ENCODE measurements around the gene FANCE. TPM values are rescaled to one million over a fixed set of nuclear protein-coding genes. Genes with fewer than 3 reads are reported as not detected.

FANCE gene
- total RNA-seq, 1 donor from 2014 or later, result 9.3 TPM

GRCh38 chr6:35511562-35511941, 59.4 kb downstream of the FANCE start:
- Mint-ChIP-seq H3K4me3 (no peak overlapping the region), H3K27ac (no peak overlapping the region)
- DNase-seq (ENCODE audit: low spot score), result no peak

GRCh38 chr6:35512006-35512405, 59.9 kb downstream of the FANCE start:
- no peaks in the 10 kb centered on the region for H3K79me2 ChIP-seq (ENCODE audit: low read depth)
- H3K9ac ChIP-seq, result no peak overlapping the region
- no peaks in the 10 kb centered on the region for H3K27me3 ChIP-seq
- Mint-ChIP-seq H3K4me3 (no peak overlapping the region), H3K27me3 (ENCODE audit: insufficient read depth, low read depth) (peaks cover 18% of the 10 kb centered on the region), H3K27ac (peak overlapping the region; percentile 60), H3K4me1 (peaks cover 35% of the 10 kb centered on the region), H3K9me3 (no peaks in the 10 kb centered on the region), H3K36me3 (no peaks in the 10 kb centered on the region)
- DNase-seq (ENCODE audit: low spot score), result no peak
- H3K9me3 ChIP-seq (ENCODE audit: low read depth), result no peaks in the 10 kb centered on the region
- TF ChIP-seq EZH2 (IDR thresholded peaks at IDR 0.05), result no peak
- no peak for TF ChIP-seq EZH2phosphoT487 (IDR thresholded peaks at IDR 0.05)
- TF ChIP-seq, protein P1, sequence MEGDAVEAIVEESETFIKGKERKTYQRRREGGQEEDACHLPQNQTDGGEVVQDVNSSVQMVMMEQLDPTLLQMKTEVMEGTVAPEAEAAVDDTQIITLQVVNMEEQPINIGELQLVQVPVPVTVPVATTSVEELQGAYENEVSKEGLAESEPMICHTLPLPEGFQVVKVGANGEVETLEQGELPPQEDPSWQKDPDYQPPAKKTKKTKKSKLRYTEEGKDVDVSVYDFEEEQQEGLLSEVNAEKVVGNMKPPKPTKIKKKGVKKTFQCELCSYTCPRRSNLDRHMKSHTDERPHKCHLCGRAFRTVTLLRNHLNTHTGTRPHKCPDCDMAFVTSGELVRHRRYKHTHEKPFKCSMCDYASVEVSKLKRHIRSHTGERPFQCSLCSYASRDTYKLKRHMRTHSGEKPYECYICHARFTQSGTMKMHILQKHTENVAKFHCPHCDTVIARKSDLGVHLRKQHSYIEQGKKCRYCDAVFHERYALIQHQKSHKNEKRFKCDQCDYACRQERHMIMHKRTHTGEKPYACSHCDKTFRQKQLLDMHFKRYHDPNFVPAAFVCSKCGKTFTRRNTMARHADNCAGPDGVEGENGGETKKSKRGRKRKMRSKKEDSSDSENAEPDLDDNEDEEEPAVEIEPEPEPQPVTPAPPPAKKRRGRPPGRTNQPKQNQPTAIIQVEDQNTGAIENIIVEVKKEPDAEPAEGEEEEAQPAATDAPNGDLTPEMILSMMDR (IDR thresholded peaks at IDR 0.05), result no peak
- no peak overlapping the region for H3K27ac ChIP-seq
- peak overlapping the region; percentile 57 for H3K4me2 ChIP-seq
- no peak overlapping the region for H2AFZ ChIP-seq (replicated peaks)
- H3F3A ChIP-seq (ENCODE audit: low read depth), result peaks cover 13% of the 10 kb centered on the region
- no peaks in the 10 kb centered on the region for H4K20me1 ChIP-seq (ENCODE audit: low read depth)
- H3K36me3 ChIP-seq, result no peaks in the 10 kb centered on the region
- peaks cover 38% of the 10 kb centered on the region for H3K4me1 ChIP-seq
- H3K4me3 ChIP-seq, result no peak overlapping the region

More at GRCh38 chr6:35511562-35511941, 59.4 kb downstream of the FANCE start:
- TF ChIP-seq, protein P1 (IDR thresholded peaks at IDR 0.05), result no peak
- TF ChIP-seq EZH2phosphoT487 (IDR thresholded peaks at IDR 0.05) (no peak), EZH2 (IDR thresholded peaks at IDR 0.05) (no peak)
- Histone ChIP-seq H3K4me2 (peak overlapping the region; percentile 57), H3K79me2 (ENCODE audit: low read depth) (no peaks in the 10 kb centered on the region), H2AFZ (replicated peaks) (no peak overlapping the region), H3F3A (ENCODE audit: low read depth) (peaks cover 11% of the 10 kb centered on the region), H4K20me1 (ENCODE audit: low read depth) (no peaks in the 10 kb centered on the region), H3K9me3 (ENCODE audit: low read depth) (no peaks in the 10 kb centered on the region), H3K9ac (no peak overlapping the region), H3K27ac (no peak overlapping the region), H3K4me3 (no peak overlapping the region), H3K4me1 (peaks cover 38% of the 10 kb centered on the region), H3K27me3 (peaks cover under 1% of the 10 kb centered on the region), H3K36me3 (no peaks in the 10 kb centered on the region)
- Mint-ChIP-seq H3K9me3 (no peaks in the 10 kb centered on the region), H3K36me3 (no peaks in the 10 kb centered on the region), H3K27me3 (ENCODE audit: insufficient read depth, low read depth) (peaks cover 19% of the 10 kb centered on the region), H3K4me1 (peaks cover 38% of the 10 kb centered on the region)

DNA sequence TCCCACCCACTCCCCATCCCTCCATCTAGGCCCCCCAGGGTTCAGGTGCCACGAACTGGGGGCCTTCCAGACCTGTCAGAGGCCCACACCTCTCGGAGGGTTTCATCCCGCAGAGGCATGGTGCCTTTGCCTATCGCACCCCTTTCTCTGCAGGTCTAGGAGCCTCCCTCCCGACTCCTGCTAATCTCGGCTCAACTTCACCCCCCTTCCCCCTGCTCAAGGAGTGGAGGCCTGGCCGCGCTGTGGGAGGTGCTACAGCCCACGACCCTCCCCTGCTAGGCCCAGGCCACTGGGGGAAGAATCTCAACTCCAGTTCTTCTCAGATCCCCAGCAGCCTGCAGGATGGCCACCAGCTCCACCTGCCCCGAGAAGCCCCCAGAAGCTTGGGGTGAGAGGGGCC, 60.6 kb downstream of the FANCE start, which contains the start of gene TULP1:
TULP1 (minus strand) TSS at position 157 of the 400 bp plus-strand sequence; CDS start at position 119, 38 bp downstream.
- H3K27me3 ChIP-seq, result no peaks in the 10 kb centered on the region
- no peak within 1 kb of the TSS for H3K27ac ChIP-seq
- H3K4me1 ChIP-seq, result peaks cover 30% of the 10 kb centered on the region
- peaks cover 30% of the 10 kb centered on the region for H3K4me1 Mint-ChIP-seq
- no peak within 1 kb of the TSS for H2AFZ ChIP-seq (replicated peaks)
- no peaks in the 10 kb centered on the region for H3K9me3 ChIP-seq (ENCODE audit: low read depth)
- no peak within 1 kb of the TSS for H3K9ac ChIP-seq
- no peaks in the 10 kb centered on the region for H3K36me3 ChIP-seq
- H4K20me1 ChIP-seq (ENCODE audit: low read depth), result no peaks in the 10 kb centered on the region
- H3F3A ChIP-seq (ENCODE audit: low read depth), result peaks cover 7% of the 10 kb centered on the region
- no peaks in the 10 kb centered on the region for H3K79me2 ChIP-seq (ENCODE audit: low read depth)
- no peaks in the 10 kb centered on the region for H3K9me3 Mint-ChIP-seq
- peak within 1 kb of the TSS; percentile 60 for H3K27ac Mint-ChIP-seq
- H3K4me3 Mint-ChIP-seq, result peak within 1 kb of the TSS; percentile 58
- no peaks in the 10 kb centered on the region for H3K36me3 Mint-ChIP-seq
- no peak for DNase-seq (ENCODE audit: low spot score)
- peaks cover 15% of the 10 kb centered on the region for H3K27me3 Mint-ChIP-seq (ENCODE audit: insufficient read depth, low read depth)
- peak within 1 kb of the TSS; percentile 57 for H3K4me2 ChIP-seq
- H3K4me3 ChIP-seq, result no peak within 1 kb of the TSS
- TF ChIP-seq EZH2 (IDR thresholded peaks at IDR 0.05), result no peak
- TF ChIP-seq EZH2phosphoT487 (IDR thresholded peaks at IDR 0.05), result no peak
- TF ChIP-seq, protein P1 (IDR thresholded peaks at IDR 0.05), result no peak

Data from neural progenitor cell (in vitro differentiated cells).